HG03280 (cell line): Measurements from ENCODE around the gene PCNX3.
"Not testable (repeated sequence)": the region's sequence is repeated elsewhere in the genome, so short reads cannot be mapped to it uniquely, and the experiment has no call there.

Experiments used
- ATAC-seq: cut with Tn5 transposase; IDR thresholded peaks from one replicate; pipeline ENCODE4 v1.9.1; 2021; ENCODE audit warnings: mild to moderate bottlenecking, moderate library complexity; ENCODE audit not compliant: unreplicated experiment

Gene PCNX3

DNA sequence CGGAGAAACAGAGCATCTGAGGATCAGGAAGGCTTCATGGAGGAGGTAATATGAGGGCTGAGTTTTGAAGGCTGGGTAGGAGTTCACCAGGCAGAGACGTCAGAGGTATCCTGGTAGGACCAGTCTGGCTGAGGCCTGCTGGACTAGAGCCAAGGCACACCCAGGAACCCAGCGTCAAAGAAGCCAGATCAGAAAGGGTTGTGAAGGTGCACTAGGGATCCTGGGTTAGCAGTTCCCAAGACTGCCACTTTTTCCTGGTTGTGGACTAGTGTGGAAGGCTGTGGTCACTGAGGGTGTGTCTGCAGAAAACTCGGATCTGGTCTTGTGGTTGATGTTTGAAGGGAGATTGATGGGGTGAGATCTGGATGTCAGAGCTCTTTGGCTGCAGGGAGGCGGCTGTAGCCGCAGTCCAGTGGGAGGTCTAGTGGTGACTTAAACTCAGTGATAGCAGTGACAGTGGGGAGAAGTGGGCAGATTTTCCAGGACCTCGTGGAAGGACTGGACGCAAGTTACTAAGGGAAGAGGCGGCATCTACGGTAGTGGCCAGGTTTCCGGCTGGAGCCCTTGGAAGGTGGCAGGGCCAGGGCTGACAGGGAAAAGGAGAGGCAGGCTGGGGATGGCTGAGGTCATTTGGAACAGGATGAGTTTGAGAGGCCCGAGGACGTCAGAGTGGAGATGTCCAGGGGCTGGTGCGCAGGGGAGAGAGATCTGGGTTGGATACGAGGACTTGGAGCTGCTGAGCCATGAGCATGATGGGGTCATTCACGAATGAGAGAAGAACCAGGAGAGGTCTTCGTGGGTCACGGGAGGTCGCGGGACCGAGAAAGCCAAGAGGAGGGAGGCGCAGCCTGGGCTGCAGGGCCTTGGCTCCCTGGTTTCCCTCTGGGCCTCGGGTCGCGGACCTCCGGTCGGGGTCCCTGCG is 36.3 kb downstream of the PCNX3 start:
- ATAC-seq = no peak

- peak; percentile 78 for ATAC-seq
These were observed 37.1 kb downstream of the PCNX3 start for GRCh38 chr11:65652511-65653228.

DNA sequence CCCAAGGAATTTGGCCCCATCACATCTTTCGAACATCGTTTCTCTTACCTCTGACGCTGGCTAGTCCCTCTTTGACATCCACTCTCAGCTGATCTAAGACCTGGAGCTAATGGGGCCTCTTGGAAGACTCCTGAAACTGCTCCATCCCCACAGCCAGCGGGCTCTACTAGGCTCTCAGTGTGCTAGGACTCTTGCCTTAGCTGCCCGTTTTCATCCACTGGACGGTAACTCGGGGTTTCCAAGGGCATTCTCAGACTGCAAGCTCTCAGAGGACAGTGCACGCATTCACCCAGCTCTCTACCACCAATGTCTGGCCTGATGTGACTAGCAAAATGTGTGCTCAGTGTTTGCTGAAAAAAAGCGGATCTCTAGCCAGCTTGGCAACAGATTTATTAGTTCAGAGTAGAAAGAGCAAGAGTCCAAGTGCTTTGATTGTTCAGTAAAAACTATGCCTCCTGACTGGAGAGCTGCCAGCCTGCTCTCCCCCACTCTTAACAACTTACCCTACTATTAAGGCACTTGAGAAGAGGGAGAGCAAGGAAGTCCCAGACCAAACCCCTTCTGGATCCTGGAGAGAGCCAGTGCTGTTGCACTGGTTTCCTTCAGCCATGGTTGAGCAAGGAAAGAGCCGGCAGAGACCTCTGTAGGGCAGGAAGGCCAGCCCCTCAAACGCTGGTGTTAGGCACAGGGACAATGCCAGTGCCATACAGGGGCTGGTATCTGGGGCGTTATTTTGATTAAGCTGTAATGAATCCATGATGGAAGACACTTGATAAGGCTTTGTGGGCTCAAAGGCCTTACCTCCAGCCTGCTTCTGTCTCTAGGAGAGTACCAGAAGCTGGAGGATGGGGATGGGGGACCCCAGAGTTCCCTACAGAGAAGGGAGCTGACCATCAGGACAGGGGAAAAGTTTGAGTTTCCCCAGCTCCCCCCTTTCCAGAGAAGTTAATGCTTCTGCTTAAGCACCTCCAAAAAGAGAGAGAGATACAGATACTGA is 38.0 kb downstream of the PCNX3 start:
- no peak for ATAC-seq

DNA sequence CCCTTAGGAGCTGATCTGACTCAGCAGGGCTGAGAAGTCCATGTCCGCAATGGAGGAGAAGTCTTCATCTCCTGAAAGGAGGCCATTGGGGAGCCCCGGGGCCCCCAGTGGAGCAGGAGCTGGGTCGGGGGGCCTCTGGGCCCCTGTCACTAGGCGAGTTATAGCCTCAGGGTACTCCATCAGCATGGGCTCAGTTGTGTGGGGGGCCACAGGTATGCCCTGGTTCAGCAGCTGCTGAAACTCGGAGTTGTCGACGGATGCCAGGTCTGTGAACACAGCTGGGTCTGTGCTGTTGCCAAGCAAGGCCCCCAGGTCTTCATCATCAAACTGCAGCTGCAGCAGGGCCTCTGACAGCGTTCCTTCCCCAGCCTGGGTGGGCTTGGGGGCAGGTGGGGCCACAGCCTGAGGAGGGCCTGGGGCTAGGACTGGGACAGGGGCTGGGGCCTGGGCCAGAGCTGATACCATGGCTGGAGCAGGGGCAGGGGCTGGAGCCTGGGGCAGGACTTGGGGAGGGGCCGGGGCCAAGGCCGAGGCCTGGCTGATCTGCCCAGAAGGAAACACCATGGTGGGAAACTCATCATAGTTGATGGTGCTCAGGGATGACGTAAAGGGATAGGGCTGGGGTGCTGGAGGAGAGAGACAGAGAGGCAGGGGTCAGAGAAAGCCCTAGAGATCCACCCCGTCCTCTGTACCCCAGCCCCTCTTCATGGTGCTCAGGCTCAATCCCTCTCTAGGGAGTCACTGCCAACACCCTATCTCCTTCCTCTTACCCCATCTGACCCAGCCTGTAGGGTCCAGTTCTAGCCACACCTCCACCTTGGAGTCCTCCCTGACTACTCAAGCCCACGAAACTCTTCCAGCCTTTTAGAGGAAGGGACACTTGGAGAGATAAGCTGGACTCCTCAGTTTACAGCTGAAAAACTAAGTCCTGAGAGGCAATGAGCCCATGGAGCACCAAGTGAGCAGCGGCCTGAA is 39.1 kb downstream of the PCNX3 start:
- ATAC-seq = no peak

DNA sequence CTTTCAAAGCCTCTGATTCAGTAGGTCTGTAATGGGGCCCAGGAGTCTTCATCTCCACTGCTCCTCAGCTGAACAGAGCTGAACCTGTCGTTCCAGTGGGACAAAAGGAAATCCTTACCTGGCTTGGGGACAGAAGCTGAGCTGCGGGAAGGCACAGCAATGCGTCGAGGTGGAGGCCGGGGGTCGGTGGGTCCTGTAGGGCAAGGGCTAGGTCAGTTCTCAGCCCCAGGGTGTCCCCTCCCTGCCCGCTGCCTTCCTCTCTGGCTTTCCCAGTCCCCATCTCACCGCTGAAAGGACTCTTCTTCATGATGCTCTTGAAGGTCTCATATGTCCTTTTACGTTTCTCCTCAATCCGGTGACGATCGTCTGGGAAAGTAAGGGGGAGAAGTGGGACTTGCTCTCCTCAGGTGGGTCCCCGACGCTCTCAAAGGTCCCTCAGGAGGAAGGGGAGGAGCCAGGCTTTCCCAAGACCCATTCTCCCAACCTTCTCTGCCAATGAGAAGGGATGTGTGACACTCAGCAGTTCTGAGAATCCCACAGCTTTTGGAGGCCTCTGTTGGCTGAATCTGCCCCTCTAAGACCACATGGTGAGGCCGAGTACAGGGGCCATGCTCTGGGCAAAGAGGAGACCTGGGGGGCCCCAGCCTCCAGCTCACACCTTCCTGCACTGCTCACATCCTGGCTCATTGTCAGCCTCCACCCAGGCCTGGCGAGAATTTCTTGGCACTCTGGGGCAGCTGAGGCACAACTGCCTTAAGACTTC is 40.2 kb downstream of the PCNX3 start:
- ATAC-seq = no peak

GRCh38 chr11:65657426-65657825 is 41.9 kb downstream of the PCNX3 start:
- no peak for ATAC-seq

DNA sequence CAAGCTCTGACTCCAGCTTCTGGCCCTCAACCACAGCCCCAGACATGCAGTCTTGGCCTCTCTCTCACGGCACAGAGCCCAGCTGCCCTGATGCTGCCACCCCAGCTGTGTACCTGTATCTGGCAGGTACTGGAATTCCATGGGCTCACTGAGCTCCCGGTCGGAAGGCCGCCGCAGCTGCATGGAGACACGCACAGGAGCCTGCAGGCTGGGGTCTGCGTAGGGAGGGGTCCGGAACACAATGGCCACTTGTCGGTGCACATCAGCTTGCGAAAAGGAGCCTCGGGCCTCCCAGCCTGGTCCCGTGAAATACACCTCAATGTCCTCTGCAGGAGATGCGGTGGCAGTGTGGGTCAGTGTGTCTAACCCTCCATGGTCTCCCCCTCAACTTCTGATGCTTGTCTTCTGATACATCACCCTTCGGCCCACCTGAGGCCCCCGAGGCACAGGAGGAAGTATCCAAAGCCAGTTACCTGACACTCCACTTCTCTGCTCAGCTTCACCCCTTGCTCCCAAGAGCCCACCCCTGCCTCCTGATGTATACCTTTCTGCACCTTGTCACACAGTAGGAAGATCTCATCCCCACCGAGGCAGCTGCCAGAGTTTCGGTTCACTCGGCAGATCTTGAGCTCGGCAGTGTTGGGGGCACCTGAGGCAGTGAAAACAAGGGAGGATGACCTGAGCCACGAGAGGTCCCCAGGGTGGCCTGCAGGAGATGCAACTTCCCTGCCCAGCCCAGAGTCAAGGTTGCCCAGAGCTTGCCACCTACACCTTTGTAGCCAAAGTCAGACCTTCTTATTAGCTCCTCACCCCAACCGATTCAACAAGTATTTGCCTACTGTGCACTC is 42.8 kb downstream of the PCNX3 start:
- ATAC-seq = no peak

- ATAC-seq = no peak
These were observed 44.5 kb downstream of the PCNX3 start for GRCh38 chr11:65660038-65660437.

DNA sequence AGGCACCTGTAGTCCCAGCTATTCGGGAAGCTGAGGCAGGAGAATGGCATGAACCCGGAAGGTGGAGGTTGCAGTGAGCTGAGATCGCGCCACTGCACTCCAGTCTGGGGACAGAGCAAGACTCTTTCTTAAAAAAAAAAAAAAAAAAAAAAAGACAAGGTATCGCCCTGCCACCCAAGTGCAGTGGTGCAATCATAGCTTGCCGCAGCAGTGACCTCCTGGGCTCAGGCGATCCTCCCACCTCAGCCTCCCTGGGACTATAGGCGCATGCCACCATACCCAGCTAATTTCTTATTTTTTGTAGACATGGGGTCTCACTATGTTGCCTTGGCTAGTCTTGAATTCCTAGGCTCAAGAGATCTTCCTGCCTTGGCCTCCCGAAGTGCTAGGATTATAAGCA is 45.3 kb downstream of the PCNX3 start:
- not testable (repeated sequence) for ATAC-seq

DNA sequence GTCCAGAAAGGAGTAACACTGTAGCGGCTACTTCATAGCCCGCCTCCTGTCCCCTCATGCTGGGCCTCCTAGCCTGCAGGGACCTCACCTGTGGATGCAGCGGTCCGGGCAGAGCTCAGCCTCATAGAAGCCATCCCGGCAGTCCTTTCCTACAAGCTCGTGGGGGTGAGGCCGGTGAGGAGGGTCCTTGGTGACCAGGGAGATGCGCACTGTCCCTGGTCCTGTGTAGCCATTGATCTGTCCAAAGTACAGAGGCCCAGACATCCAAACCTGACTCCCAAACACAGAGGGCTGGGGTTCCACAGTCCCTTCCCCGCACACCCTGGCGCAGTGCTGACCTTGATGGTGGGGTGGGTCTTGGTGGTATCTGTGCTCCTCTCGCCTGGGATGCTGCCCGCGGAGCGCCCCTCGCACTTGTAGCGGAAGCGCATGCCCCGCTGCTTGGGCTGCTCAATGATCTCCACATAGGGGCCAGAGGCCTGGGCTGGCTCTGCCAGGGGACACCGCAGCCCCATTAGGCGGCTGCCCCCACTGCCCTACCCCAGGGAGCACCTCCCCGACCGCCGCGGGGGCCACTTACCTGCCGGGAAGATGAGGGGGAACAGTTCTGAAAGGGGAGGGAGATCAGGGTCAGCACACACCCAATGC is 46.1 kb downstream of the PCNX3 start:
- ATAC-seq = no peak

GRCh38 chr11:65662247-65662798 is 46.7 kb downstream of the PCNX3 start:
- no peak for ATAC-seq

DNA sequence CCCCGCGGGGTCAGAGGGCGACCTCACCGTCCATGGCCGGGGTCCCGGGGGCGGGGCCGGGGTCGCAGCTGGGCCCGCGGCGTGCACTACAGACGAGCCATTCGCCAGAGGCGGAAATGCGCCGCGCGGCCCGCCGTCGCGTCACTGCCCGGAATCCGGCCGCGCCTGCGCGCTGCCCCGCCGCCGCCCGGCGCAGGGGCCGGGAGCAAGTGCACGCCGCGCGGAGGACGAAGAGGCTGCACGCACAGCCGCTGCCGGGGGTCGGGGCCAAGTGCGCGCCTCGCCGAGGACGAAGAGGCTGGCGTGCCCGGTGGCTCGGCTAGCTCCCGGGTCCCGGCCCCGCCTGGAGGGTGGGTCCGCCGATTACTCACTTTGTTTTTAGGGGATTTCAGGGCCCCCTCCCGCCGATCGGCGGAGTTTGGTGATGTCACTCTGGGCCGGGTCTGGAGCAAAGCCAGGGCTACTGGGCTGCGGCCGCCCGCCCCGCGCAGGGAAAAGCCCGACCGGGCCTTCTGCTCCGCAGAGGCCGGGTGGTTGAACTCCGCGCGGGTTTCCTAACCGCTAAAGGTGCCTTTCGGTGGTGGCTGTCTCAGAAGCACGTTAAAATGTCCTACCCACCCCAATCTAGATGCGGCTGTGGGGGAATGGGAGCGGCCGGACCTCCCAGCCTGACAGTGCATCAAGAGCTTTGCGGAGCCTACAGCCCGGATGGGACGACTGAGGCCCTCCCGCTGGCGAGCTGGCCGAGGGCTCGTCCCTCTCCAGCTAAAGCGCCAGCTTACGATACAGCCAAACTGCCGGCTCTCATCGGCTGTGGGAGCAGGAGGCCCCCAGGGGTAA is 47.4 kb downstream of the PCNX3 start, which contains the start of gene RELA:
RELA (minus strand) TSS at position 118 of the 840 bp plus-strand sequence; CDS start at position 34, 84 bp downstream.
- ATAC-seq = peak; percentile 87

- ATAC-seq = peak; percentile 11
These were observed 48.1 kb downstream of the PCNX3 start for GRCh38 chr11:65663639-65664200.

- ATAC-seq = no peak
These were observed 56.7 kb downstream of the PCNX3 start for GRCh38 chr11:65672180-65672860.

DNA sequence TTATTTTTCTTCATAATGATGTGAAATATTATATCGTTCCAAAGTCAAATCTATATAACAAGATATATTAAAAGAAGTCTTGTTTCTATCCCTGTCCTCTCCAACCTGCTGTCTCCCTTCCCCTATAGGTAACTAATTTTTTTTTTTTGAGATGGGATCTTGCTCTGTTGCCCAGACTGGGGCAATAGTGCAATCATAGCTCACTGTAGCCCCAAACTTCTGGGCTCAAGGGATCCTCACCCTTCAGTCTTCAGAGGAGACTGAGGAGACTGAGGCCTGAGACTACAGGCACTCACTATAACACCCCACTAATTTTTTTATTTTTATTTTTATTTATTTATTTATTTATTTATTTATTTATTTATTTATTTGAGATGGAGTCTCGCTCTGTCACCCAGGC is 57.4 kb downstream of the PCNX3 start:
- no peak for ATAC-seq
